H1 (cell line): ENCODE results near the gene OPCML. TPM values are rescaled to one million over a fixed set of nuclear protein-coding genes. Genes with fewer than 3 reads are reported as not detected.

ENCODE experiments used
- CHD2 ChIP-seq: IDR thresholded peaks from 2 replicates; pipeline ENCODE4 v1.6.1; 2012; ENCODE audit warnings: low read length, improper control_type of control experiment
- ZNF274 ChIP-seq: IDR thresholded peaks from 2 replicates; pipeline ENCODE4 v1.7.0; 2012; ENCODE audit warnings: low read length, borderline replicate concordance; ENCODE audit errors: extremely low read depth
- polyA plus RNA-seq, 7 experiments: library from polyadenylated mRNA; depleted of rRNA in 3 of 7; stranded (reverse) in 5 of 7; unstranded in 2 of 7; fragments of >200 nt in 5 of 7; fragments of 200-250 nt in 2 of 7; gene quantifications; 1 replicate in 5 of 7; 2 replicates in 1 of 7; 4 replicates in 1 of 7; pipeline versions ENCODE4 v1.2.1 to v1.2.3, GENCODE V29; 2011 to 2013; ENCODE audit warnings: missing spikeins in 2 of 7, mixed read lengths in 2 of 7
- total RNA-seq: library from RNA; stranded (reverse); fragmentation: NEBNext Ultra II Directional; extraction: Animal tissue kit (Norgen Biotek cat#: 25700); gene quantifications from 2 replicates; pipeline ENCODE4 v1.2.1, GENCODE V29; 2021

Gene OPCML
- total and polyA plus RNA-seq, 2 of the 8 experiments (the other 6 are each of a cell fraction or from before 2014, with no cell fraction given), result 2.3 to 3.1 TPM

DNA sequence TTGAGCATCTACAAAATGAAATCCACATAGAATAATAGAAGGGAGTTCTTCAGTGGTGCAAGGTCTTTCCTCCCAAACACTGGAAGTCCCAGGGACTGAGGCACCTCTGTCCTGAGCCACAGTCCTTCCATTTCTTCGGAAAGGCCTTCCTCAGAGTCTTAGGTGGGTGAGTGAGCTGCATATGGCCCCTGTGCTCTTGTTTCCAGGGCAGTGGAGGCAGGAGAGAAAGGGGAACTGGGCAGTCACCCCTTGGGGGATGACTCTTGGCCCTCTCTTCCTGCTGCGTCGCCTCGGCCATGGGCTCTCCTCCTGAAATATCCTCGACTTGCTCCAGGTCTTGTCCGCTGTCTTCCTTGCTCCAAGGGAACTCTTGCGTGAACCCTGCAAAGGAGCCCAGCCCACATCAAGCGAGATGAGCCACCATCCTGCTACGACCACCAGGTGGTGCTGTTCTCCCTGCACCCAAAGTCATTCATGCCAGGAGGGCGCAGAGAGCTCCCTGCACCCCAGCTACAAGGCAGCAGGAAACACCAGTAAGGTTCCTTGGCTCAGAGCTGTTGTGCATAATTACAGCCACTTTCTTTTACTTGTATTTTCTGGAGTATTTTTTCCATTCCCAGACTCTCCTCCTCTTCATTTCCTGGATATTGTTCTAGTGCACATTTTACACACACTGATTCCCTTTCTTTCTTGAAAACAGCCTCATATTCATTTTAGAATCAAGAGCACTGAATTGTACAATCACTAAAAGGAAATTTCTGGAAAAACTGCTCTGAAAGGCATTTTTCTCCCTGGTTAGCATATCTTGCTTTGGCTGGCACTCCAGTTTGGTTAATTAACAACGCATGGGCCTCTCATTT is 397.8 kb downstream of the OPCML start (continued):
- TF ChIP-seq ZNF274 (no peak), CHD2 (no peak)
